HK-2 (cell line): Measurements from ENCODE around the gene RAD51B.

Experiments used
- DNase-seq: peaks from one replicate; pipeline ENCODE4 v3.0.0-alpha.2; 2018; ENCODE audit not compliant: unreplicated experiment

RAD51B gene

GRCh38 chr14:68702135-68702534 is 882.6 kb downstream of the RAD51B start:
- no peak for DNase-seq

- no peak for DNase-seq
Observed at GRCh38 chr14:68702578-68702977, 883.0 kb downstream of the RAD51B start.

DNA sequence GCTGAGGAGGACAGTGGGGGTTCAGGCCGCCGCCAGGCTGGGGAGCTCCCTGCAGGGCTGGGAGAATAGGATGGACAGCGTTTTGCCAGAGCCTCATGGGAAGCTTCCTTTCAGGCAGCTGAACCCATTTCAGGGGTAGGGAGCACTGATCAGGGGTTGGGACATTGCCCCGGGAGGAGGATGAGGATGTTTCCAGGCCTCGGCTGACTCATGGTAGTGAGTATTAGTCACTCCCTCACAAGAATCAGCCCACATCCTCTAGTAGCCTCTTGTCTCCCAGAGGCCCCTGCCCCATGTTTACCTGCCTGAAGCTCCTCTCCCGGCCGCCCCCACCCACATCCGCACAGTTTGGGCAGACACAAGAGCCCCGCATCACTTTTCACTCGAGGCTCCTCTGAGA is 883.5 kb downstream of the RAD51B start:
- DNase-seq = peak; percentile 69

DNA sequence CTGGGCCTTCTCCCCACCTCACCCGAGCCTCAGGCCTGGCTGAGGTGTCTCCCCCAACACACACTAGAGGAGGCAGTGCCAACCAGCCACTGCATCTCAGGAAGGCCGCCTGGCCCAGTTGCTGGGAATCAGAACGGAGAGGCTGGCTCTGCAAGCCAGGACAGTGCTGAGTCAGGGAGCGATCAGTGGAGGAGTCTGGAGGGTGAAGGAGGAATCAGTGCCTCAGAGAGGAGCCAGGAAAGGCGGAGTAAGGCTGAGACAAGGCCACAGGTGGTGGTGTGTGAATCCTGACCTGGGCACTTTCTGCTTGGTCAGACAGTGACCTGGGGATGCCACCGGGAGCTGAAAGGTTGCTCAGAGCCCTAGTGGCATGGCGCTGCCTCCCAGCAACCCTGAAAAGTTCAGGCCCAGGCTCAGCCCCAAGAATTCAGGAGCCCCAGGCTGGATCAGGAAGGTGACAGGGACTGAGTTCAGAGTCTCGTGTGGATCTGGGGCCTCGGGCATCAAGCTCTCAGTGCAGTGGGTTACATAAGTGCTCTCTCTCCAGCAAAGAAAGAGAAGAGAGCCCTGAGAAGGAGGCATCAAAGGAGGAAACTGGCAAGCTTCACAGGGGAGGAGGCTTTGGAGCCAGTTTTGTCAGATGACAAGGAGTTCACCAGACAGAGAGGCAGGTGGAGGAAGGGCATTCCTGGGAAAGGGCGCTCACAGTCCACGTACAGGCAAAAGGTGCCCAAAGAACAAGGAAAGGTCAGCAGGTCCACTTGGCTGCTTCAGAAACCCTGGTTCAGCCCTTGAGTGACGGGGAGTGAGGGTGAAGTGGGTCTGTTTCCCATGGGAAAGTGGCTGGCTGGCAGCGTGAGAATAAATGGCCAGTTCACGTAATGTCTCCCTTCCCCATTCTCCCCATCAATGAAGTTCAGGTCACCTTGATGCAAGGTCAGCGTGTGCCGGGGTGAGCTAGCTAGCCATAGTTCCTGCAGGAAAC is 885.4 kb downstream of the RAD51B start:
- no peak for DNase-seq

GRCh38 chr14:68705741-68706283 is 886.2 kb downstream of the RAD51B start:
- DNase-seq = no peak

- no peak for DNase-seq
Observed at GRCh38 chr14:68707482-68707881, 887.9 kb downstream of the RAD51B start.

- no peak for DNase-seq
Observed at GRCh38 chr14:68708343-68708742, 888.8 kb downstream of the RAD51B start.

GRCh38 chr14:68709007-68709406 is 889.4 kb downstream of the RAD51B start:
- DNase-seq = no peak

DNA sequence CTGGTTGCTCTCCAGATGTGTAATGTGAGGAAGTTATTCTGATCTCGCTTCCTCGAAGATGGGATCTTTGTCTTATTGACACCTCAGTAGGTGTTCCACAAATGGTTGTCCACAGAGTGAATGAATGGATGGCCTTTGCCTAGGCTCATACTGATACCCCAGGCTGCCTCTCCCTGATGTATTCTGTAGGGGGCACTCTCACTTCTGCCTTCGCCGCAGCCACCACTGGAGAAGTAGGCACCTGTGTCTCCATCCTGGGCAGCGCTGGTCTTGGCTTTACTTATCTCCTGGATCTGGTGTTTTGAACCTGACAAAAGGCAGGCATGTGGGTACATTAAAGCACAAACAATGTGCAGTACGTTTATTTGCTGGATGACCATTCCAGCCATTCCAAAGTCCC is 891.2 kb downstream of the RAD51B start:
- no peak for DNase-seq

GRCh38 chr14:68711561-68712309 is 892.2 kb downstream of the RAD51B start:
- no peak for DNase-seq

- no peak for DNase-seq
Observed at GRCh38 chr14:68712703-68713370, 893.3 kb downstream of the RAD51B start.

DNA sequence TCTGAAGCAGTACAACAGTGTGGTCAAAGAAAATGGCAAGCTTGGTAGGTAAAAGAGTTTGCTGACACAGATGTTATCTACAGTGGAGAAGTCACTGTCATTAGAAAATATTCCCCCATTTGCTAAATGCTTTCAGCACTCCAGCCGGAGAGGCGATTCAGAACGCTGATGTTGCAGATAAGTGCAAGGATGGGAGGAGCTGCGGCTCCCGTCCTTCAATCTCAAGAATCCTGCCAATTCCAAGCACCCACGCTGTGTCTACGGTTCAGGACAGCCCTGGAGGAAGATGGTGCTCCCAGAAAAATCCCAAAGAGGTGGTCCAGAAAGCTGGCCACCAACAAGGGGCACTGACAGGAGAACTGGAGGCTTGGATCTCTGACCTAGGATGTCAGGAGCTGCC is 894.2 kb downstream of the RAD51B start:
- no peak for DNase-seq

GRCh38 chr14:68714991-68715924 is 895.7 kb downstream of the RAD51B start:
- DNase-seq = no peak

- no peak for DNase-seq
Observed at GRCh38 chr14:68716698-68717097, 897.1 kb downstream of the RAD51B start.

- no peak for DNase-seq
Observed at GRCh38 chr14:68718023-68718990, 898.7 kb downstream of the RAD51B start.

DNA sequence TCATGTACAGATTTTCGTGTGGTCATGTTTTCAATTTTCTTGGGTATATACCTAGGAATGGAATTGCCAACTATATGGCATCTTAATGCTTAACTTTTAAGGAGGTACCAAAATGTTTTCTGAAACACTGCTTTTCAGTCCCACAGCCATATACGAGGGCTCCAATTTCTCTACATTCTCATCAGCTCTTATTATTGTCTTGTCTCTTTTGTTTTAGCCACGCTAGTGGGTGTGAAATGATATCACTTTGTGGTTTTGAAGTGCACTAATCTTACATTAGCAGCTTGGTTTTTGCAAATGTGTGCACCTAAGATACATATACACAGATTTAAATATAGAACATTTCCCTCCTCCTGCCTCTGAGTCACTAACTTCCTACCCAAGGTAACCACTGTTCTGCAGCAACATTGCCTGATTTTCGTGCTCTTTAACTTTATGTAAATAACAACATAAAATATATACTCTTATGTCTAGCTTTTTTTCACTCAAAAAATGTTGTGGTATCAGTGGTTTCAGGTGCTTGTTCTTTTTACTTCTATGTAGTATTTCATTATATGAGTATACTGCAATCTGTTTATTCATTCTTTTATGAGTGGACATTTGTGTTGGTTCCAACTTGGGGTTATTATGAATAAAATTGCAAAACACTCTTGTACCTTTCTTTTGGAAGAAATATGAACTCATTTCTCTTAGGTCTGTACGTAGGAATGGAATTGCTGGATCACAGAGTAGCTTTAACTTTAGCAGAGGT is 900.2 kb downstream of the RAD51B start:
- DNase-seq = no peak

- DNase-seq = no peak
Observed at GRCh38 chr14:68722186-68722585, 902.6 kb downstream of the RAD51B start.

- DNase-seq = no peak
Observed at GRCh38 chr14:68722968-68723566, 903.5 kb downstream of the RAD51B start.
